ENCODE data around the gene PCNP.
"Not testable (repeated sequence)": the region's sequence is repeated elsewhere in the genome, so short reads cannot be mapped to it uniquely, and the experiment has no call there.

The PCNP gene

GRCh38 chr3:101625879-101626278 is 51.9 kb downstream of the PCNP start:
- DNase-seq (ENCODE audit: low read depth, low spot score), result no peak
- no peak overlapping the region for H3K4me3 ChIP-seq (ENCODE audit: low read length)

- no peak overlapping the region for H3K4me3 ChIP-seq (ENCODE audit: low read length)
- DNase-seq (ENCODE audit: low read depth, low spot score), result no peak
Observed at GRCh38 chr3:101629219-101629618, 55.2 kb downstream of the PCNP start.

GRCh38 chr3:101631098-101631796 is 57.3 kb downstream of the PCNP start:
- DNase-seq (ENCODE audit: low read depth, low spot score), result no peak
- no peak overlapping the region for H3K4me3 ChIP-seq (ENCODE audit: low read length)

- H3K4me3 ChIP-seq (ENCODE audit: low read length); DNase-seq (ENCODE audit: low read depth, low spot score): not testable (repeated sequence)
Observed at GRCh38 chr3:101631959-101632358, 58.0 kb downstream of the PCNP start.

GRCh38 chr3:101632586-101632985 is 58.6 kb downstream of the PCNP start:
- H3K4me3 ChIP-seq (ENCODE audit: low read length), result no peak overlapping the region
- no peak for DNase-seq (ENCODE audit: low read depth, low spot score)

- H3K4me3 ChIP-seq (ENCODE audit: low read length), result no peak overlapping the region
- DNase-seq (ENCODE audit: low read depth, low spot score), result no peak
Observed at GRCh38 chr3:101633186-101633585, 59.2 kb downstream of the PCNP start.

- no peak for DNase-seq (ENCODE audit: low read depth, low spot score)
- H3K4me3 ChIP-seq (ENCODE audit: low read length), result no peak overlapping the region
Observed at GRCh38 chr3:101634591-101635196, 60.7 kb downstream of the PCNP start.

GRCh38 chr3:101635345-101635744 is 61.4 kb downstream of the PCNP start:
- no peak for DNase-seq (ENCODE audit: low read depth, low spot score)
- H3K4me3 ChIP-seq (ENCODE audit: low read length), result no peak overlapping the region

GRCh38 chr3:101635954-101636798 is 62.2 kb downstream of the PCNP start:
- DNase-seq (ENCODE audit: low read depth, low spot score), result peak; percentile 48
- H3K4me3 ChIP-seq (ENCODE audit: low read length), result no peak overlapping the region

GRCh38 chr3:101637451-101637850 is 63.5 kb downstream of the PCNP start:
- no peak for DNase-seq (ENCODE audit: low read depth, low spot score)
- H3K4me3 ChIP-seq (ENCODE audit: low read length), result no peak overlapping the region

GRCh38 chr3:101638261-101638745 is 64.3 kb downstream of the PCNP start:
- H3K4me3 ChIP-seq (ENCODE audit: low read length), result no peak overlapping the region
- no peak for DNase-seq (ENCODE audit: low read depth, low spot score)

- DNase-seq (ENCODE audit: low read depth, low spot score), result no peak
Observed at GRCh38 chr3:101639280-101639963, 65.4 kb downstream of the PCNP start.

GRCh38 chr3:101640256-101640655 is 66.3 kb downstream of the PCNP start:
- DNase-seq (ENCODE audit: low read depth, low spot score), result no peak
- no peak overlapping the region for H3K4me3 ChIP-seq (ENCODE audit: low read length)

More at GRCh38 chr3:101639280-101639963, 65.4 kb downstream of the PCNP start:
- H3K4me3 ChIP-seq (ENCODE audit: low read length), result no peak overlapping the region

GRCh38 chr3:101641397-101642115 is 67.6 kb downstream of the PCNP start:
- H3K4me3 ChIP-seq (ENCODE audit: low read length), result not testable (repeated sequence)

GRCh38 chr3:101642441-101642840 is 68.5 kb downstream of the PCNP start:
- no peak overlapping the region for H3K4me3 ChIP-seq (ENCODE audit: low read length)
- no peak for DNase-seq (ENCODE audit: low read depth, low spot score)

More at GRCh38 chr3:101641397-101642115, 67.6 kb downstream of the PCNP start:
- DNase-seq (ENCODE audit: low read depth, low spot score), result not testable (repeated sequence)

GRCh38 chr3:101643009-101643844 is 69.2 kb downstream of the PCNP start:
- H3K4me3 ChIP-seq (ENCODE audit: low read length), result no peak overlapping the region
- DNase-seq (ENCODE audit: low read depth, low spot score), result no peak

All from Jurkat, Clone E6-1 (cell line).